Measurements from ENCODE around the gene RNASEL.

Gene RNASEL

GRCh38 chr1:182622901-182623528 is 34.0 kb upstream of the RNASEL start:
- in situ Hi-C loops (cut with MboI; ENCODE audit: low sequenced_read_pairs): no loop called here

- in situ Hi-C loops (cut with MboI; ENCODE audit: low sequenced_read_pairs): no loop called here
These were observed 32.9 kb upstream of the RNASEL start for GRCh38 chr1:182621906-182622305.

- in situ Hi-C loops (cut with MboI; ENCODE audit: low sequenced_read_pairs): no loop called here
These were observed 32.0 kb upstream of the RNASEL start for GRCh38 chr1:182620924-182621585.

GRCh38 chr1:182617734-182618351 is 28.8 kb upstream of the RNASEL start:
- in situ Hi-C loops (cut with MboI; ENCODE audit: low sequenced_read_pairs): no loop called here

- in situ Hi-C loops (cut with MboI; ENCODE audit: low sequenced_read_pairs): no loop called here
These were observed 28.0 kb upstream of the RNASEL start for GRCh38 chr1:182617014-182617429.

- in situ Hi-C loops (cut with MboI; ENCODE audit: low sequenced_read_pairs): no loop called here
These were observed 27.3 kb upstream of the RNASEL start for GRCh38 chr1:182616130-182617013.

GRCh38 chr1:182615468-182616129 is 26.5 kb upstream of the RNASEL start:
- in situ Hi-C loops (cut with MboI; ENCODE audit: low sequenced_read_pairs): no loop called here

GRCh38 chr1:182614796-182615454 is 25.9 kb upstream of the RNASEL start:
- in situ Hi-C loops (cut with MboI; ENCODE audit: low sequenced_read_pairs): no loop called here

GRCh38 chr1:182611787-182612186 is 22.7 kb upstream of the RNASEL start:
- in situ Hi-C loops (cut with MboI; ENCODE audit: low sequenced_read_pairs): no loop called here

- in situ Hi-C loops (cut with MboI; ENCODE audit: low sequenced_read_pairs): no loop called here
These were observed 22.3 kb upstream of the RNASEL start for GRCh38 chr1:182611326-182611725.

GRCh38 chr1:182610606-182611194 is 21.6 kb upstream of the RNASEL start:
- in situ Hi-C loops (cut with MboI; ENCODE audit: low sequenced_read_pairs): no loop called here

GRCh38 chr1:182608845-182609610 is 20.0 kb upstream of the RNASEL start:
- in situ Hi-C loops (cut with MboI; ENCODE audit: low sequenced_read_pairs): no loop called here

GRCh38 chr1:182608236-182608635 is 19.2 kb upstream of the RNASEL start:
- in situ Hi-C loops (cut with MboI; ENCODE audit: low sequenced_read_pairs): no loop called here

- in situ Hi-C loops (cut with MboI; ENCODE audit: low sequenced_read_pairs): no loop called here
These were observed 18.5 kb upstream of the RNASEL start for GRCh38 chr1:182607566-182607965.

GRCh38 chr1:182604175-182605164 is 15.4 kb upstream of the RNASEL start, which contains the start of gene RGS16:
Gene RGS16, minus strand, starts transcription at chr1:182604389. Its CDS starts 130 bp downstream, at chr1:182604259.
- in situ Hi-C loops (cut with MboI; ENCODE audit: low sequenced_read_pairs): no loop called here

- in situ Hi-C loops (cut with MboI; ENCODE audit: low sequenced_read_pairs): no loop called here
These were observed 14.7 kb upstream of the RNASEL start for GRCh38 chr1:182603646-182604174.

- in situ Hi-C loops (cut with MboI; ENCODE audit: low sequenced_read_pairs): no loop called here
These were observed 14.0 kb upstream of the RNASEL start for GRCh38 chr1:182602935-182603645.
